Ramos (cell line): ENCODE measurements around the gene LMTK2.
"Not testable (repeated sequence)": the region's sequence is repeated elsewhere in the genome, so short reads cannot be mapped to it uniquely, and the experiment has no call there.

Source experiments
- in situ Hi-C: fragments of 300-500 bp; cut with MboI; formaldehyde crosslinking; loops from one replicate; pipeline ENCODE4 v1.14.3; 2022; ENCODE audit warnings: low sequenced_read_pairs; ENCODE audit not compliant: unreplicated experiment

The LMTK2 gene

GRCh38 chr7:98102170-98102569 lies 4.5 kb upstream of the LMTK2 start:
- in situ Hi-C loops = loop anchor here (5.0 kb wide), 1 partner anchor 80 kb away; no protein-coding TSS in a partner anchor

GRCh38 chr7:98105942-98106544 lies 619 bp upstream of the LMTK2 start:
- in situ Hi-C loops = no loop called here

GRCh38 chr7:98107313-98107721 lies 655 bp downstream of the LMTK2 start:
- in situ Hi-C loops = no loop called here

- in situ Hi-C loops = loop anchor here (5.0 kb wide), 1 partner anchor 137 kb away; no protein-coding TSS in a partner anchor
Observed at GRCh38 chr7:98110249-98111022, 3.8 kb downstream of the LMTK2 start.

- in situ Hi-C loops = loop anchor here (5.0 kb wide), 1 partner anchor 135 kb away; no protein-coding TSS in a partner anchor
Observed at GRCh38 chr7:98112077-98112476, 5.4 kb downstream of the LMTK2 start.

- in situ Hi-C loops = no loop called here
Observed at GRCh38 chr7:98115746-98116525, 9.3 kb downstream of the LMTK2 start.

GRCh38 chr7:98116656-98117461 lies 10.2 kb downstream of the LMTK2 start:
- in situ Hi-C loops = no loop called here

- in situ Hi-C loops = no loop called here
Observed at GRCh38 chr7:98119256-98119918, 12.7 kb downstream of the LMTK2 start.

GRCh38 chr7:98120559-98120958 lies 13.9 kb downstream of the LMTK2 start:
- in situ Hi-C loops = no loop called here

- in situ Hi-C loops = not testable (repeated sequence)
Observed at GRCh38 chr7:98121388-98121787, 14.7 kb downstream of the LMTK2 start.

GRCh38 chr7:98123365-98123696 lies 16.7 kb downstream of the LMTK2 start:
- in situ Hi-C loops = no loop called here

- in situ Hi-C loops = no loop called here
Observed at GRCh38 chr7:98125759-98126158, 19.1 kb downstream of the LMTK2 start.

- in situ Hi-C loops = no loop called here
Observed at GRCh38 chr7:98126311-98127142, 19.9 kb downstream of the LMTK2 start.

GRCh38 chr7:98128346-98128745 lies 21.7 kb downstream of the LMTK2 start:
- in situ Hi-C loops = no loop called here

- in situ Hi-C loops = no loop called here
Observed at GRCh38 chr7:98130959-98131358, 24.3 kb downstream of the LMTK2 start.

GRCh38 chr7:98133181-98133580 lies 26.5 kb downstream of the LMTK2 start:
- in situ Hi-C loops = no loop called here

- in situ Hi-C loops = no loop called here
Observed at GRCh38 chr7:98133621-98134303, 27.1 kb downstream of the LMTK2 start.
